ENCODE data around the gene RESP18.

Gene RESP18

DNA sequence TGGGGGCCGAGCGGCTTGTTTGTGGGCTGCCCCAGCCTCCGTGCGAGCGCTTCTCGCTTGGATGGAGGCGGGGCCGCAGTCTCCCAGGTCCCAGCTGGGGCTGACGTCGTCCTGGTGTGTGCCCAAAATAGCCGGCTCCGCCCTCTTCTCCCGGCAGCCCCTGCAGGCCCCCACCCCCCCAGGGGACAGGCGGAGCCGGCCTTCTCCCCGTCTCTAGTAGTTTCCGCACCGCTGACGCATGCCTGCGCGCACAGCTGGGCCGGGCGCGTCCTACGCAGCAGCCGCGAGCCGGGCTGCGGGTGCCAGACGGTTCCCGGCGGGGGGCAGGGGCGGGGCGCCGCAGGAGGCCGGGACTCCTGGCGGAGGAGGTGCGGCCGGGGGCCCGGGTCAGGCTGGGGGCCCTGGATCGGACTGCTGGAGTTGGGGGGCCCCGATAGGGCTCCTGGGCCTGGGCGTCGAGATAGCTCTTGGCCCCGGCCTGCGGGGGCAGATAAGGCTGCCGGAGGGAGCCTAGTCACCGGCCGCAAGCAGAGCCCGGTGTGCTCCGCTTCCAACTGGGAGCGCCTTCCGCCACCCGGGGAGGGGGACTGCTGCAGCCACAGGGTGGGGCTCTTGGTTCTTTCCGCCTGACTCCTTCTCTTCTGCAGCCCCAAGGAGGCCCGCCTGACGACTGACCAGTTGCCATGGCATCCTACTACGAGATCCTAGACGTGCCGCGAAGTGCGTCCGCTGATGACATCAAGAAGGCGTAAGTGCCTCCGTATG lies 53.2 kb downstream of the RESP18 start, which contains the start of gene DNAJB2:
Gene DNAJB2, plus strand, starts transcription at position 216 of the 765 bp plus-strand sequence. Its CDS starts 468 bp downstream, at position 684.
- Histone ChIP-seq H3K4me3 (ENCODE audit: insufficient read depth, low read depth, low read length, poor library complexity, severe bottlenecking) (peak within 1 kb of the TSS; percentile 61), H3K9me3 (ENCODE audit: control insufficient read depth, low read length) (no peaks in the 10 kb centered on the region), H3K27me3 (replicated peaks; ENCODE audit: control insufficient read depth, insufficient read depth, low read length, poor library complexity, severe bottlenecking) (no peaks in the 10 kb centered on the region), H3K4me1 (ENCODE audit: control insufficient read depth, insufficient read depth, low read length, poor library complexity, severe bottlenecking) (peaks cover 21% of the 10 kb centered on the region), H3K36me3 (ENCODE audit: control insufficient read depth, insufficient read depth, low read length) (peaks cover 40% of the 10 kb centered on the region), H3K27ac (ENCODE audit: insufficient read depth, low read length, poor library complexity, severe bottlenecking) (peak within 1 kb of the TSS; percentile 98)
- peak; percentile 97 to 99 (median 98) for DNase-seq

DNA sequence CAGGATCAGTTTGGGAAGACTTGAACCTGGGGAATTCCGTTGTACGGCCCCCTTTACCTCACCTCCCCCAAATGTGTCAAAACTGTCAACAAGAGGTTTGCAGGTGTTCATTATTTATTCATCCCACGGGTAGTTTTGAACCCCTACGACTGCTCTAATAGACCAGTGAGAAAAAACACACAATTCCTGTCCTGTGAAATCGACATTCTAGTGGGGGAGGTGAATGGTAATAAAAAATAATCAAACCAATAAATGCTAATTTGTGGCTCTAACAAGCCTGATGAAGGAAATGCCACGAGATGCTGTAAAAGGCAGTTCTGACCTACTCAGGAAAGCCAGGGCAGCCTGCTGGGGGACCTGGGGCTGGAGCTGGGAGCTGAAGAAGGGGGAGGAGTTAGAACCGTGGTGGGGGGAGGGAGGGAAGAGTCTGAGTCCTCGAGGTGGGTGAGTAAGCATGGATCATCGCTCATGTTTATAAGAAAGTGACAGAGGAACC lies 53.8 kb downstream of the RESP18 start:
- DNase-seq: no peak
- H3K9me3 ChIP-seq (ENCODE audit: control insufficient read depth, low read length): no peaks in the 10 kb centered on the region
- H3K27ac ChIP-seq (ENCODE audit: insufficient read depth, low read length, poor library complexity, severe bottlenecking): peak overlapping the region; percentile 98
- peaks cover 21% of the 10 kb centered on the region for H3K4me1 ChIP-seq (ENCODE audit: control insufficient read depth, insufficient read depth, low read length, poor library complexity, severe bottlenecking)
- H3K36me3 ChIP-seq (ENCODE audit: control insufficient read depth, insufficient read depth, low read length): peaks cover 34% of the 10 kb centered on the region
- peak overlapping the region; percentile 61 for H3K4me3 ChIP-seq (ENCODE audit: insufficient read depth, low read depth, low read length, poor library complexity, severe bottlenecking)
- H3K27me3 ChIP-seq (replicated peaks; ENCODE audit: control insufficient read depth, insufficient read depth, low read length, poor library complexity, severe bottlenecking): no peaks in the 10 kb centered on the region

DNA sequence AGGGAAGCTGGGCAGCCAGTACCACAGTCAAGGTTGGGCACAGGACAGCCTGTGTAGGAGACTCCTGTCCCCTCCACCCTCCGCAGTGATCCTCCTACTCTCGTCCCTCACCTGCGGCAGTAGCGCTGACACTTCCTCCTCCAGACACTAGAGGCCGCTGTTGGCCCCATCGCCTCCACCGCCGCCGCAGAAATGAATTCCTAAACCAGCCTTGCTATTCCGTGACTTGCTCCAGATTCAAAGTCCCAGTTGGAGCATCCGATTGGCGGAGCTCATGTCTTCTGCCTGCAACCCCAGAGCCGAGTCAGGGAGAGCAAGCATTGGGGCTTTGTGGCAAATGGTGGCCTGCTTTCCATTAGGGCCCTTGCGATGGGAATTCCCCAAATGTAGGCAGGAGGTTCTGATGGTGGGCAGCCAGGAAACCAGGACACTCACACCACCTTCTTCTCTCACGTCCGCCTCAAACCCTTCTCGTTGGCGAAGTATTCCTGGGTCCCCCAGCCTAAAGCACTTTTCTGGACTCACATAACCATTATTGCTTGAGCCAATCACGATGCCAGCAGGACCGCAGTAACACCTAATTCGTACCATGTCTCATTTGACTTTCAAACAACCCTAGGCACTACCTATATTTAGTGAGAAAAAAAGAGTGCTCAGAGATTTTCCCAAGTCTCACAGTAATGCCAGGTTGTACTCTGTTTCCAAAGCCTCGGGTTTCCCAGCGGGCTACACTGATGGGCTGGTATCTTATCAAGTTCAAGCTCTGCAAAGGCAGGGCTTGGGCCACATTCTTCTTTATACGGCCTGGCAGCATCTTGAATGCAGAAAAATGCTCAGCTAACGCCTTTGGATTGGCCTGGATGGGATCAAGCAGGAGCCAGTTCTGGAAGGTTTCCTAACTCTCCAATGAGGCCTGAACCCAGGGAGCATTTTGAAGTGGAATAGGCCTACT lies 54.6 kb downstream of the RESP18 start:
- peaks cover 26% of the 10 kb centered on the region for H3K36me3 ChIP-seq (ENCODE audit: control insufficient read depth, insufficient read depth, low read length)
- peak overlapping the region; percentile 61 for H3K4me3 ChIP-seq (ENCODE audit: insufficient read depth, low read depth, low read length, poor library complexity, severe bottlenecking)
- DNase-seq: peak; percentile 56 to 63 (median 60)
- H3K9me3 ChIP-seq (ENCODE audit: control insufficient read depth, low read length): no peaks in the 10 kb centered on the region
- no peaks in the 10 kb centered on the region for H3K27me3 ChIP-seq (replicated peaks; ENCODE audit: control insufficient read depth, insufficient read depth, low read length, poor library complexity, severe bottlenecking)
- peak overlapping the region; percentile 98 for H3K27ac ChIP-seq (ENCODE audit: insufficient read depth, low read length, poor library complexity, severe bottlenecking)
- H3K4me1 ChIP-seq (ENCODE audit: control insufficient read depth, insufficient read depth, low read length, poor library complexity, severe bottlenecking): peaks cover 21% of the 10 kb centered on the region
